Large intestine (tissue), 3 donors: ENCODE data around the gene VEZF1. TPM values are rescaled to one million over a fixed set of nuclear protein-coding genes. Genes with fewer than 3 reads are reported as not detected.
"Not testable (repeated sequence)": the region's sequence is repeated elsewhere in the genome, so short reads cannot be mapped to it uniquely, and the experiment has no call there.

Experiments
- DNase-seq, 2 donors: peaks; one replicate each; pipeline versions ENCODE4 v3.0.0 to v3.0.0-alpha.2; 2013
- H3K27ac ChIP-seq: one replicate; pipeline ENCODE4 v1.5.1; 2013; ENCODE audit warnings: low read length
- H3K27me3 ChIP-seq: 2 replicates; pipeline ENCODE4 v1.6.1; 2013; ENCODE audit warnings: low read length; ENCODE audit not compliant: control insufficient read depth, insufficient read depth
- H3K36me3 ChIP-seq: 2 replicates; pipeline ENCODE4 v1.6.1; 2013; ENCODE audit warnings: low read length; ENCODE audit not compliant: control insufficient read depth, insufficient read depth
- H3K4me1 ChIP-seq: one replicate; pipeline ENCODE4 v1.6.1; 2013; ENCODE audit warnings: low read length; ENCODE audit not compliant: control insufficient read depth, insufficient read depth
- H3K4me3 ChIP-seq: one replicate; pipeline ENCODE4 v1.5.1; 2013; ENCODE audit warnings: low read length
- H3K9me3 ChIP-seq: one replicate; pipeline ENCODE4 v1.6.1; 2013; ENCODE audit warnings: mild to moderate bottlenecking, low read depth, low read length, moderate library complexity; ENCODE audit not compliant: control insufficient read depth
- WGBS: methylation state at CpG from one replicate; pipeline ENCODE4 v1.1.5; 2013; ENCODE audit warnings: low lambda C conversion rate; ENCODE audit not compliant: insufficient coverage; 5-methylcytosine and 5-hydroxymethylcytosine counted together
- polyA plus RNA-seq: library from polyadenylated mRNA; unstranded; fragments of 120-200 nt; gene quantifications from one replicate; pipeline ENCODE4 v1.2.1, GENCODE V29; 2013

The VEZF1 gene
- polyA plus RNA-seq, 1 donor = 52.2 TPM

- WGBS = no CpG with 5 or more reads among the region's 15 CpGs
- not testable (repeated sequence) for H3K27ac ChIP-seq, DNase-seq
Observed at GRCh38 chr17:57958391-57958790, 29.7 kb downstream of the VEZF1 start.

GRCh38 chr17:57957886-57958285 lies 30.2 kb downstream of the VEZF1 start:
- DNase-seq = no peak
- H3K4me1 ChIP-seq = peaks cover 13% of the 10 kb centered on the region
- no peak overlapping the region for H3K4me3 ChIP-seq
- H3K27me3 ChIP-seq = peaks cover 14% of the 10 kb centered on the region
- no peaks in the 10 kb centered on the region for H3K36me3 ChIP-seq
- H3K9me3 ChIP-seq = no peaks in the 10 kb centered on the region
- H3K27ac ChIP-seq = no peak overlapping the region
- 67% methylated on average over 1 of the region's 3 CpGs for WGBS

More at GRCh38 chr17:57958391-57958790, 29.7 kb downstream of the VEZF1 start:
- H3K4me3 ChIP-seq, H3K9me3 ChIP-seq, H3K36me3 ChIP-seq: not testable (repeated sequence)
- peaks cover 14% of the 10 kb centered on the region for H3K27me3 ChIP-seq
- H3K4me1 ChIP-seq = peaks cover 13% of the 10 kb centered on the region

- Histone ChIP-seq H3K27me3 (peaks cover 14% of the 10 kb centered on the region), H3K27ac (no peak overlapping the region), H3K4me1 (peaks cover 13% of the 10 kb centered on the region), H3K4me3 (no peak overlapping the region), H3K9me3 (no peaks in the 10 kb centered on the region), H3K36me3 (no peaks in the 10 kb centered on the region)
- no CpG with 5 or more reads among the region's 8 CpGs for WGBS
- no peak for DNase-seq
Observed at GRCh38 chr17:57957120-57957850, 30.8 kb downstream of the VEZF1 start.

GRCh38 chr17:57956291-57957119 lies 31.5 kb downstream of the VEZF1 start:
- peak in 1 of 2 donors; percentile 30 for DNase-seq
- Histone ChIP-seq H3K27me3 (peaks cover 14% of the 10 kb centered on the region), H3K4me1 (peaks cover 13% of the 10 kb centered on the region), H3K4me3 (no peak overlapping the region), H3K27ac (no peak overlapping the region), H3K9me3 (no peaks in the 10 kb centered on the region), H3K36me3 (no peaks in the 10 kb centered on the region)
- WGBS = no CpG with 5 or more reads among the region's 13 CpGs

- H3K27me3 ChIP-seq = peaks cover 14% of the 10 kb centered on the region
- peaks cover 18% of the 10 kb centered on the region for H3K4me1 ChIP-seq
- no peaks in the 10 kb centered on the region for H3K36me3 ChIP-seq
- peak within 1 kb of the TSS; percentile 63 for H3K4me3 ChIP-seq
- peak; percentile 27 to 67 for DNase-seq
- H3K27ac ChIP-seq = peak within 1 kb of the TSS; percentile 48
- H3K9me3 ChIP-seq = no peaks in the 10 kb centered on the region
- no CpG with 5 or more reads among the region's 79 CpGs for WGBS
Observed at GRCh38 chr17:57955183-57955931, 32.7 kb downstream of the VEZF1 start, which contains the start of gene CUEDC1. TSS of gene CUEDC1 (minus strand) at chr17:57955412. CDS start at chr17:57885564, 69,848 bp downstream.

- H3K9me3 ChIP-seq = no peaks in the 10 kb centered on the region
- DNase-seq = peak; percentile 23 to 56
- no CpG with 5 or more reads among the region's 85 CpGs for WGBS
- H3K27me3 ChIP-seq = peaks cover 14% of the 10 kb centered on the region
- peak overlapping the region; percentile 20 for H3K27ac ChIP-seq
- H3K36me3 ChIP-seq = no peaks in the 10 kb centered on the region
- peak overlapping the region; percentile 29 for H3K4me3 ChIP-seq
- peaks cover 20% of the 10 kb centered on the region for H3K4me1 ChIP-seq
Observed at GRCh38 chr17:57954397-57955182, 33.5 kb downstream of the VEZF1 start.

GRCh38 chr17:57953705-57954396 lies 34.2 kb downstream of the VEZF1 start:
- Histone ChIP-seq H3K4me1 (peaks cover 24% of the 10 kb centered on the region), H3K27ac (peak overlapping the region; percentile 20), H3K27me3 (peaks cover 14% of the 10 kb centered on the region), H3K4me3 (peak overlapping the region; percentile 29), H3K9me3 (no peaks in the 10 kb centered on the region), H3K36me3 (no peaks in the 10 kb centered on the region)
- no peak for DNase-seq
- WGBS = no CpG with 5 or more reads among the region's 13 CpGs

- DNase-seq = no peak
- WGBS = no CpG with 5 or more reads among the region's 1 CpG
- no peak overlapping the region for H3K27ac ChIP-seq
- H3K36me3 ChIP-seq = no peaks in the 10 kb centered on the region
- H3K4me1 ChIP-seq = peaks cover 29% of the 10 kb centered on the region
- peaks cover 14% of the 10 kb centered on the region for H3K27me3 ChIP-seq
- H3K4me3 ChIP-seq = no peak overlapping the region
- H3K9me3 ChIP-seq = no peaks in the 10 kb centered on the region
Observed at GRCh38 chr17:57953219-57953618, 34.8 kb downstream of the VEZF1 start.

GRCh38 chr17:57949649-57950048 lies 38.4 kb downstream of the VEZF1 start:
- H3K4me1 ChIP-seq = peaks cover 34% of the 10 kb centered on the region
- H3K9me3 ChIP-seq = no peaks in the 10 kb centered on the region
- no peak overlapping the region for H3K4me3 ChIP-seq
- no peaks in the 10 kb centered on the region for H3K36me3 ChIP-seq
- no peak for DNase-seq
- peaks cover 5% of the 10 kb centered on the region for H3K27me3 ChIP-seq
- H3K27ac ChIP-seq = no peak overlapping the region
- WGBS = no CpG with 5 or more reads among the region's 5 CpGs
